ACHN (cell line): ENCODE results near the gene CCDC59.

Experiments
- DNase-seq: peaks from one replicate; pipeline ENCODE4 v3.0.0-alpha.2; 2015
- in situ Hi-C: cut with HindIII; loops from 2 replicates; pipeline ENCODE4 v1.10.0; 2017; ENCODE audit warnings: low sequenced_read_pairs, low pct_ligation_motif_present, low pct_unique_long_range_greater_than_20kb

The CCDC59 gene

DNA sequence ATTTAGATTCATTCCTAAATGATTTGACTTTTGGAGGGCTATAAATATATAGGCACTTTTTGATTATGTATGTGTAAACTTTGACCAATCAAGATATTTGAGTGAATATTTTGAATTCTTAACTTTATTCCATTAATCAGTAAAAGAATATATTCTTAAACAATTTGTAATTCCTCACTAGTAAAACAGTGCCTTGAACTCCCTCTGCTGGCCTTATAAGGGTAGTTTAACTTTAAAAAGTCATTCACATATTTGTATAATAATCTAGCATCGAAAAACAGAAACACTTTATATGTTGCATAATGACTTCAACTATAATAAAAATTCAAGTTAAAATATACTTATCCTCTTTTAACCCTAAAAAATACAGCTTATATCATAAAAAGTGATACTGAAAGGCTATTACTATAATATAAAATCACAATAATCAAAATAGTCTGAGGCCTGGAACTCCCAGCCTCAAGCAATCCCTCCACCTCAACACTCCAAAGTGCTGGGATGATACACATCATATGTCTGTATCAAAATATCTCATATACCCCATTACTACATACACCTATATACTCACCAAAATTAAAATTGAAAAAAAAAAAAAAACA, 31.2 kb downstream of the CCDC59 start:
- peak; percentile 58 for DNase-seq
- in situ Hi-C loops: no loop called here

DNA sequence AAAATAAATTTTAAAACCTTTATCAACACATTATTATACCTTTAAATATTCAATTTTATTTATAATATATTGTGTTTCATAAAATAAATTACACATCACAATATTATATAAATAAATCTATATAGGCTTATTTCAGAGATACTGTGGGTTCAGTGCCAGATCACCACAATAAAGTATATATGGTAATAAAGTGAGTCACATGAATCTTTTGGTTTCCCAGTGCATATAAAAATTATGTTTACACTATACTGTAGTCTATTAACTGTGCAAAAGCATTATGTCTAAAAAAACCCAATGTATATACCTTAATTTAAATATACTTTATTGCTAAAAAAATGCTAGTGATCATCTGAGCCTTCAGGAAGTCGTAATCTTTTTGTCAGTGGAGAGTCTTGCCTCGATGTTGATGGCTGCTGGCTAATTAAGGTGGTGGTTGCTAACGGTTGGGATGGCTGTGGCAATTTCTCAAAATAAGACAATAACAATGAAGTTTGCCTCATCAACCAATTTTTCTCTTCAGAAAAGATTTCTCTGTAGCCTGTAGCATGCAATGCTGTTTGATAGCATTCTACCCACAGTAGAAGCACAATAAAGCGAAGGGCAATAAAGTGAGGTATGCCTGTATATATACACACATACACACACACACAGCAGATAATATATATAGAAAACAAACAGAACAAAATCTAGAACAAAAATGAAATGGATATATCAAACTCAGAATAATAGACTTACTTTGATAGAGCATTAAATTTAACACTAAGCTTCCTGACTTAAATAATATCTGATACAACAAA, 32.4 kb downstream of the CCDC59 start:
- in situ Hi-C loops: no loop called here
- DNase-seq: no peak

DNA sequence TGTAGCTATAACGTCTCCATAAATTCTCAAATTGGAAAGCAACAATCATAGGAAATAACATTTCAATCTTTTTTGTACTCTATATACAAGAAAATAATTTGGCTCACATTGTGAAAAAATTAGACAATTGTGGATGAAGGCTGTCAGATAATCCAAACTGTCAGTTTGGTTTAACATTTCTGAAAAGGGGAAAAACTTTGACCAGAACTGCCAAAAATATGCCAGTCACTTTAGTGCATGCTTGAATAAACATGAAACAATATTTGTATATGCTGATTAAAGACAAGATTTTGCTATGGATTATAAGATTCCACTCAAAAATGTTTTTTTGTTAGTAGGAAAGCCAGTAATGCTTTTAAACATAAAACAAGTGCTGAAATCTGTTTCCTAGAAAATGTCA, 38.9 kb downstream of the CCDC59 start:
- in situ Hi-C loops: no loop called here
- DNase-seq: no peak

DNA sequence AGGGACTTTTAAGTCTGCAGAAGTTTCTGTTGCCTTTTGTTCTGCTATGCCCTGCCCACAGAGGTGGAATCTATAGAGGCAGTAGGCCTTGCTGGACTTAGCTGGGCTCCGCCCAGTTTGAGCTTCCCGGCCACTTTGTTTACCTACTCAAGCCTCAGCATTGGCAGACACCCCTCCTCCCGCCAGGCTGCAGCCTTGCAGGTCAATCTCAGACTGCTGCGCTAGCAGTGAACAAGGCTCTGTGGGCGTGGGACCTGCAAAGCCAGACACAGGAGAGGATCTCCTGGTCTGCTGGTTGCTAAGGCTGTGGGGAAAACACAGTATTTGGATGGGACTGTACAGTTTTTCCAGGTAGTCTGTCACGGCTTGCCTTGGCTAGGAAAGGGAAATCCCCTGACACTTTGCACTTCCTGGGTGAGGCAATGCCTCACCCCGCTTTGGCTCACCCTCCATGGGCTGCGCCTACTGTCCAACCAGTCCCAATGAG, 43.7 kb downstream of the CCDC59 start:
- in situ Hi-C loops: no loop called here
- DNase-seq: no peak
